Stimulated activated CD8-positive, alpha-beta memory T cell treated with anti-CD3 and anti-CD28 coated beads, Interleukin-4, amount 100 ng/mL, for 48 hours (primary cell): ENCODE results near the gene ZFHX3.
"Not testable (repeated sequence)": the region's sequence is repeated elsewhere in the genome, so short reads cannot be mapped to it uniquely, and the experiment has no call there.

ENCODE experiments used
- DNase-seq: peaks from one replicate; pipeline ENCODE4 v3.0.0-alpha.2; 2020

Gene ZFHX3

GRCh38 chr16:73047536-73048291 is at the start of gene ZFHX3:
Gene ZFHX3, minus strand, starts transcription at chr16:73048128. Its CDS starts 87,983 bp downstream, at chr16:72960145.
- peak; percentile 37 for DNase-seq

GRCh38 chr16:73096510-73096909 is 48.6 kb upstream of the ZFHX3 start:
- DNase-seq = no peak

GRCh38 chr16:73095885-73096421 is 48.0 kb upstream of the ZFHX3 start:
- no peak for DNase-seq

GRCh38 chr16:73095142-73095820 is 47.4 kb upstream of the ZFHX3 start:
- DNase-seq = no peak

- DNase-seq = no peak
Observed at GRCh38 chr16:73094371-73094770, 46.4 kb upstream of the ZFHX3 start.

GRCh38 chr16:73093146-73094144 is 45.5 kb upstream of the ZFHX3 start:
- DNase-seq = no peak

GRCh38 chr16:73092236-73092781 is 44.4 kb upstream of the ZFHX3 start:
- DNase-seq = no peak

GRCh38 chr16:73091174-73091573 is 43.2 kb upstream of the ZFHX3 start:
- no peak for DNase-seq

- no peak for DNase-seq
Observed at GRCh38 chr16:73089420-73089819, 41.5 kb upstream of the ZFHX3 start.

- no peak for DNase-seq
Observed at GRCh38 chr16:73086108-73086507, 38.2 kb upstream of the ZFHX3 start.

GRCh38 chr16:73083271-73083670 is 35.3 kb upstream of the ZFHX3 start:
- no peak for DNase-seq

- not testable (repeated sequence) for DNase-seq
Observed at GRCh38 chr16:73082634-73083051, 34.7 kb upstream of the ZFHX3 start.

- no peak for DNase-seq
Observed at GRCh38 chr16:73080931-73081330, 33.0 kb upstream of the ZFHX3 start.

- DNase-seq = no peak
Observed at GRCh38 chr16:73076324-73076810, 28.4 kb upstream of the ZFHX3 start.

- no peak for DNase-seq
Observed at GRCh38 chr16:73074382-73074781, 26.5 kb upstream of the ZFHX3 start.

GRCh38 chr16:73072051-73072450 is 24.1 kb upstream of the ZFHX3 start:
- not testable (repeated sequence) for DNase-seq

GRCh38 chr16:73071131-73071940 is 23.4 kb upstream of the ZFHX3 start:
- no peak for DNase-seq

GRCh38 chr16:73069581-73070262 is 21.8 kb upstream of the ZFHX3 start:
- DNase-seq = no peak

- DNase-seq = no peak
Observed at GRCh38 chr16:73068541-73069401, 20.8 kb upstream of the ZFHX3 start.
